ENCODE data around the gene ST6GAL1. TPM values are rescaled to one million over a fixed set of nuclear protein-coding genes. Genes with fewer than 3 reads are reported as not detected.

The ST6GAL1 gene
- total RNA-seq, 1 experiment from 2014 or later, result 15.6 TPM

DNA sequence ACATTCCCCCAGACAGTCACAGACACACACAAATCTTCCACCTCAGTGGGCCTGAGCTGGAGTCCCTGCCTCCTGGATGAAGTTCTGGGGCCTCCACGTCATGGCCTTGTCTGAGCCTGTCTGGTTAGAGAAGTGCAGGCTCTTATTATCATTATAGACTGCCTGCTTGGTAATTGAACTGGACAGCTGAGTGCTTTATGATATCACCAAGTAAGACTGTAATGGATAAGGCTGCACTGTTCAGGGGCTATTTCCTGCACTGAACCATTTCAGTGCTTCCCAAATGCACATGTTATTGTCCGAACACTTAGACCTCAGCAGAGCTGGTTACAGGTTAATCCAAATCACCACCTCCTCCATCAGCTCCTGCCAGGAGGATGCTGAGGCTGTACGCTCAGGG is 8.7 kb upstream of the ST6GAL1 start:
- no peaks in the 10 kb centered on the region for H4K20me1 ChIP-seq (ENCODE audit: insufficient read depth)
- RAD21 ChIA-PET (ENCODE audit: low non-redundant PET in 1 of 2, low total read pairs in 2 of 2, uncharacterized antibody in 2 of 2, unreplicated experiment in 2 of 2), result no interaction called here
- no TSS peak for BruUV-seq (replicated peaks)
- no peaks in the 10 kb centered on the region for H3K4me1 ChIP-seq (ENCODE audit: control insufficient read depth in 1 of 2, insufficient read depth in 2 of 2, low read length in 2 of 2)
- no peak for DNase-seq (ENCODE audit: low read depth, low spot score)
- intact Hi-C loops (cut with micrococcal nuclease), result no loop called here
- POLR2A ChIA-PET, result no interaction called here
- H2AFZ ChIP-seq (ENCODE audit: low read depth, low read length, poor library complexity, severe bottlenecking), result no peak overlapping the region
- no peaks in the 10 kb centered on the region for H3K9me3 ChIP-seq (ENCODE audit: control insufficient read depth in 1 of 2, insufficient read depth in 1 of 2, low read depth in 1 of 2, low read length in 2 of 2)
- no peaks in the 10 kb centered on the region for H3K9me2 ChIP-seq (ENCODE audit: insufficient read depth)
- TF ChIP-seq, protein P1, sequence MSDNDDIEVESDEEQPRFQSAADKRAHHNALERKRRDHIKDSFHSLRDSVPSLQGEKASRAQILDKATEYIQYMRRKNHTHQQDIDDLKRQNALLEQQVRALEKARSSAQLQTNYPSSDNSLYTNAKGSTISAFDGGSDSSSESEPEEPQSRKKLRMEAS (IDR thresholded peaks at IDR 0.05), result no peak
- TF ChIP-seq RAD21 (IDR thresholded peaks at IDR 0.05; ENCODE audit: low read depth) (no peak), ELF1 (IDR thresholded peaks at IDR 0.05; ENCODE audit: borderline replicate concordance, low read depth) (no peak), ZNF274 (IDR thresholded peaks at IDR 0.05; ENCODE audit: low read depth, low read length) (no peak), YY1 (IDR thresholded peaks at IDR 0.05; ENCODE audit: extremely low read depth, insufficient replicate concordance, low read depth, low read length) (no peak), SIN3A (IDR thresholded peaks at IDR 0.05; ENCODE audit: low read depth) (no peak), CBX3 (IDR thresholded peaks at IDR 0.05; ENCODE audit: low read depth) (no peak), EZH2 (IDR thresholded peaks at IDR 0.05) (no peak), JUND (IDR thresholded peaks at IDR 0.05) (no peak), EGR1 (IDR thresholded peaks at IDR 0.05; ENCODE audit: low read depth) (no peak), CEBPB (IDR thresholded peaks at IDR 0.05; ENCODE audit: low read depth) (no peak)
- TF ChIP-seq, protein P2, sequence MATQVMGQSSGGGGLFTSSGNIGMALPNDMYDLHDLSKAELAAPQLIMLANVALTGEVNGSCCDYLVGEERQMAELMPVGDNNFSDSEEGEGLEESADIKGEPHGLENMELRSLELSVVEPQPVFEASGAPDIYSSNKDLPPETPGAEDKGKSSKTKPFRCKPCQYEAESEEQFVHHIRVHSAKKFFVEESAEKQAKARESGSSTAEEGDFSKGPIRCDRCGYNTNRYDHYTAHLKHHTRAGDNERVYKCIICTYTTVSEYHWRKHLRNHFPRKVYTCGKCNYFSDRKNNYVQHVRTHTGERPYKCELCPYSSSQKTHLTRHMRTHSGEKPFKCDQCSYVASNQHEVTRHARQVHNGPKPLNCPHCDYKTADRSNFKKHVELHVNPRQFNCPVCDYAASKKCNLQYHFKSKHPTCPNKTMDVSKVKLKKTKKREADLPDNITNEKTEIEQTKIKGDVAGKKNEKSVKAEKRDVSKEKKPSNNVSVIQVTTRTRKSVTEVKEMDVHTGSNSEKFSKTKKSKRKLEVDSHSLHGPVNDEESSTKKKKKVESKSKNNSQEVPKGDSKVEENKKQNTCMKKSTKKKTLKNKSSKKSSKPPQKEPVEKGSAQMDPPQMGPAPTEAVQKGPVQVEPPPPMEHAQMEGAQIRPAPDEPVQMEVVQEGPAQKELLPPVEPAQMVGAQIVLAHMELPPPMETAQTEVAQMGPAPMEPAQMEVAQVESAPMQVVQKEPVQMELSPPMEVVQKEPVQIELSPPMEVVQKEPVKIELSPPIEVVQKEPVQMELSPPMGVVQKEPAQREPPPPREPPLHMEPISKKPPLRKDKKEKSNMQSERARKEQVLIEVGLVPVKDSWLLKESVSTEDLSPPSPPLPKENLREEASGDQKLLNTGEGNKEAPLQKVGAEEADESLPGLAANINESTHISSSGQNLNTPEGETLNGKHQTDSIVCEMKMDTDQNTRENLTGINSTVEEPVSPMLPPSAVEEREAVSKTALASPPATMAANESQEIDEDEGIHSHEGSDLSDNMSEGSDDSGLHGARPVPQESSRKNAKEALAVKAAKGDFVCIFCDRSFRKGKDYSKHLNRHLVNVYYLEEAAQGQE (IDR thresholded peaks at IDR 0.05; ENCODE audit: low read depth), result no peak
- TF ChIP-seq, protein P3, sequence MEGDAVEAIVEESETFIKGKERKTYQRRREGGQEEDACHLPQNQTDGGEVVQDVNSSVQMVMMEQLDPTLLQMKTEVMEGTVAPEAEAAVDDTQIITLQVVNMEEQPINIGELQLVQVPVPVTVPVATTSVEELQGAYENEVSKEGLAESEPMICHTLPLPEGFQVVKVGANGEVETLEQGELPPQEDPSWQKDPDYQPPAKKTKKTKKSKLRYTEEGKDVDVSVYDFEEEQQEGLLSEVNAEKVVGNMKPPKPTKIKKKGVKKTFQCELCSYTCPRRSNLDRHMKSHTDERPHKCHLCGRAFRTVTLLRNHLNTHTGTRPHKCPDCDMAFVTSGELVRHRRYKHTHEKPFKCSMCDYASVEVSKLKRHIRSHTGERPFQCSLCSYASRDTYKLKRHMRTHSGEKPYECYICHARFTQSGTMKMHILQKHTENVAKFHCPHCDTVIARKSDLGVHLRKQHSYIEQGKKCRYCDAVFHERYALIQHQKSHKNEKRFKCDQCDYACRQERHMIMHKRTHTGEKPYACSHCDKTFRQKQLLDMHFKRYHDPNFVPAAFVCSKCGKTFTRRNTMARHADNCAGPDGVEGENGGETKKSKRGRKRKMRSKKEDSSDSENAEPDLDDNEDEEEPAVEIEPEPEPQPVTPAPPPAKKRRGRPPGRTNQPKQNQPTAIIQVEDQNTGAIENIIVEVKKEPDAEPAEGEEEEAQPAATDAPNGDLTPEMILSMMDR (IDR thresholded peaks at IDR 0.05 in 2 of 3, conservative IDR thresholded peaks at IDR 0.05 in 1 of 3; ENCODE audit: borderline replicate concordance in 1 of 3, insufficient read depth in 1 of 3, low read depth in 2 of 3, low read length in 2 of 3), result no peak
- TF ChIP-seq, protein P4, sequence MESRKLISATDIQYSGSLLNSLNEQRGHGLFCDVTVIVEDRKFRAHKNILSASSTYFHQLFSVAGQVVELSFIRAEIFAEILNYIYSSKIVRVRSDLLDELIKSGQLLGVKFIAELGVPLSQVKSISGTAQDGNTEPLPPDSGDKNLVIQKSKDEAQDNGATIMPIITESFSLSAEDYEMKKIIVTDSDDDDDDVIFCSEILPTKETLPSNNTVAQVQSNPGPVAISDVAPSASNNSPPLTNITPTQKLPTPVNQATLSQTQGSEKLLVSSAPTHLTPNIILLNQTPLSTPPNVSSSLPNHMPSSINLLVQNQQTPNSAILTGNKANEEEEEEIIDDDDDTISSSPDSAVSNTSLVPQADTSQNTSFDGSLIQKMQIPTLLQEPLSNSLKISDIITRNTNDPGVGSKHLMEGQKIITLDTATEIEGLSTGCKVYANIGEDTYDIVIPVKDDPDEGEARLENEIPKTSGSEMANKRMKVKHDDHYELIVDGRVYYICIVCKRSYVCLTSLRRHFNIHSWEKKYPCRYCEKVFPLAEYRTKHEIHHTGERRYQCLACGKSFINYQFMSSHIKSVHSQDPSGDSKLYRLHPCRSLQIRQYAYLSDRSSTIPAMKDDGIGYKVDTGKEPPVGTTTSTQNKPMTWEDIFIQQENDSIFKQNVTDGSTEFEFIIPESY (IDR thresholded peaks at IDR 0.05; ENCODE audit: extremely low read depth, insufficient replicate concordance, low read length), result no peak
- H3K27ac ChIP-seq (ENCODE audit: low read depth, low read length), result no peak overlapping the region
- CTCF ChIA-PET, result interaction anchor here (1.0 kb wide), 1 partner anchor 72 kb away, joined by 3 read pairs; no protein-coding TSS in a partner anchor
- ATAC-seq, result no peak
- no peak overlapping the region for H3K4me3 ChIP-seq (replicated peaks in 1 of 2; ENCODE audit: low read depth in 1 of 2, low read length in 2 of 2)
- no peaks in the 10 kb centered on the region for H3K27me3 ChIP-seq (ENCODE audit: insufficient read depth, low read length)
- no peak overlapping the region for H3K9ac ChIP-seq (ENCODE audit: low read length)
- H3K4me2 ChIP-seq (ENCODE audit: low read length), result no peak overlapping the region
- H3K79me2 ChIP-seq (ENCODE audit: insufficient read depth, low read length), result no peaks in the 10 kb centered on the region
- H3K36me3 ChIP-seq (ENCODE audit: control insufficient read depth in 1 of 2, insufficient read depth in 2 of 2, low read length in 2 of 2), result no peaks in the 10 kb centered on the region

Data from HCT116 (cell line).